CD4-positive, alpha-beta T cell treated with Interleukin-15 for 1 hour (primary cell): Measurements from ENCODE around the gene MARCHF9.
"Not testable (repeated sequence)": the region's sequence is repeated elsewhere in the genome, so short reads cannot be mapped to it uniquely, and the experiment has no call there.

Source experiments
- DNase-seq: peaks from one replicate; pipeline ENCODE4 v3.0.0-alpha.2; 2020

The MARCHF9 gene

GRCh38 chr12:57772429-57773322 lies 17.8 kb downstream of the MARCHF9 start, which contains the start of gene EEF1AKMT3:
EEF1AKMT3 (plus strand) TSS chr12:57772614; CDS start chr12:57772725, 111 bp downstream.
- no peak for DNase-seq

- not testable (repeated sequence) for DNase-seq
These were observed 19.7 kb downstream of the MARCHF9 start for GRCh38 chr12:57774634-57775033.

DNA sequence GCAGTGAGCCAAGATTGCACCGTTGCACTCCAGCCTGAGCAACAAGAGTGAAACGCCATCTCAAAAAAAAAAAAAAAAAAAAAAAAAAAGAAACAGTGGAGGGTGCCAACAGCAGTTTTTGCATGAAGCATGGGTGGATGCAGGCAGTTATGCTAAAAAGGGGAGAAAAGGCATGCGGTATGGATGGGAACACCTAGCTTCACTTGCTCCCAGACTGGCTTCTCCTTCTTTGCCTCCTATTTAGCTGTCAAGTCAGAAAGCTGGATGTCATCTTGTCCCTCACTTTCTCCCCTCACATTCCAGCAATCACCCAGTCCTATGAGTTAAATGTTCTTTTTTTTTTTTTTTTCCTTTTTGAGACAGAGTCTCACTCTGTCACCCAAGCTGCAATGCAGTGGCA lies 20.1 kb downstream of the MARCHF9 start:
- DNase-seq = no peak

DNA sequence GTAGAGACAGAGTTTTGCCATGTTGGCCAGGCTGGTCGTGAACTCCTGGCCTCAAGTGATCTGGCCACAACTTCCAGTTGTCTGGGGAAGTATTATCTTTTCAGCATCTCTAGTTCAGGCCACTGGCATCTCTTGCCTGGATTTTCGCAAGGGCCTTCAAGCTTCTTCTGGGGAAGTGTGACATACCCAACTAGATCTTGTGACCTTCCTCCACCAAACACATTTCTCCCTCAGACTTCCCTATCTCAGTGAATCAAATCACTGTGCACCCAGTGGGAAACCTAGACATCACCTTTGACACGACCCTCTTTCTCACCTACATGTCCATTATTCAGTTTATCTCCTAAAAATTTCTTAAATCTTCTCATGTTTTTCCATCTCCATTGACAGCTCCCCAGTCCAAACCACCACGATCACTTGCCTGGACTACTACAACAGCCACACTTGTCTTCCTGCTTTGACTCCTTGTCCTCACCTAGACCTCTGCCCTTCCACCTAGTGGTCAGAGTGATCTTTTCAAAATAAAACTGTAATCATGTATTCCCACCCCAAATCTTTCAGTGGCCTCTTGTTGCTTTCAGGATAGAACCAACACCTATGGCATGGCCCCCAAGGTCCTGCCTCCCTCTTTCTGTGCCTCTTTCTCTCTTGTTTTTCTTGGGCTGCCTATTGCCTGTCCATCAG lies 20.8 kb downstream of the MARCHF9 start:
- no peak for DNase-seq

- no peak for DNase-seq
These were observed 21.3 kb downstream of the MARCHF9 start for GRCh38 chr12:57776247-57776587.

DNA sequence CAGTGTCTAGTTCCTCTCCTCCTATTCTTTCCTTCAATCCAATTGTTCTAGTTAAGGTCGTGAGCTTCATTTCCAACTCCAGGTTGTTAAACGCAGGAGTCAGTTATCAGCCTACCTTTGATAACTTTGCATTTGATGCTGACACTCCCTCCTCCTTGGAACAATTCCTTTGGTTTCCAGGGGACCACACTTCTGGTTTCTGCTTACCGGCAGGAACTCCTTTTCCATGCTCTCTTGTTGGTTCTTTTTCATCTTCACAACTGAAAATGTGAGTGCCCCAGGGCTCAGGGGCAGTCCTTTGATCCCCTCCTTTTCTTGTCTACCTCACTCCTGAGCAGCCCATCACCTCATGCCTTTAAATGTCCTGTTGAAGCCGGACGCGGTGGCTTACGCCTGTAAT lies 22.5 kb downstream of the MARCHF9 start:
- no peak for DNase-seq

DNA sequence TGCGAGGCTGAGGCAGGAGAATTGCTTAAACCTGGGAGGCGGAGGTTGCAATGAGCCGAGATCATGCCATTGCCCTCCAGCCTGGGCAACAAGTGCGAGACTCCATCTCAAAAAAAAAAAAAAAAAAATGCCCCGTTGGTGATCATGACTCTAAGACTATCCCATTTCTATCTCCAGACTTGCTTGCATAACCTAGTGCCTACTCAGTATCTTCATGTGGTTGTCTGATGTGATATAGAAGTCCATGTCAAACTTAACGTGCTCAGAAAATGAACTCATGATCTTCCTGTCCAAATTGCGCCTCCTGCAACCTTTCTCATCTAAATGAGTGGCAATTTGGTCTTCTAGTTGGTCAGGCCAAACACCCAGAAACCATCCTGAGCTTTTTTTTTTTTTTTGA lies 23.0 kb downstream of the MARCHF9 start:
- no peak for DNase-seq

GRCh38 chr12:57779736-57780135 lies 24.8 kb downstream of the MARCHF9 start:
- no peak for DNase-seq

DNA sequence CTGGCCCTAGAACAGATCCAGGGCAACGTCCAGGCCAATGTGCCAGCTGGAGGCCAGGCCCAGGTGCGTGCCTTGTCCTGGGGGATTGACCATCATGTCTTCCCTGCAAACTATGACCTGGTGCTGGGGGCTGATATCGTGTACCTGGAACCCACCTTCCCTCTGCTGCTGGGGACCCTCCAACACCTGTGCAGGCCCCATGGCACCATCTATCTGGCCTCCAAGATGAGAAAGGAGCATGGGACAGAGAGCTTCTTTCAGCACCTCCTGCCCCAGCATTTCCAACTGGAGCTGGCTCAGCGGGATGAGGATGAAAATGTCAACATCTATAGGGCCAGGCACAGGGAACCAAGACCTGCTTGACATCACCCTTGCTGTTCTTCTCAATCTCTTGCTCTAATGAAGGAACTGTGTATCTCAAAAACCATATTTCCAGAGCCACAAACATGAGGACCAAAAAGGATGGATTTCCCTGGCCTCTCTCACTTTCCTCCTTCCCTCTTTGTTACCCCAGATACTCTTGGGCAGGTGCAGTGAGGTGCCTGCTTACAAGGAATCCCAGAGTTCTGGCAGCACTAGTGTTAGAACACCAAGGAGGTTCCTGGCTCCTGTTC lies 25.5 kb downstream of the MARCHF9 start:
- no peak for DNase-seq

- DNase-seq = no peak
These were observed 26.3 kb downstream of the MARCHF9 start for GRCh38 chr12:57781244-57781643.

GRCh38 chr12:57781801-57782200 lies 26.9 kb downstream of the MARCHF9 start:
- no peak for DNase-seq

DNA sequence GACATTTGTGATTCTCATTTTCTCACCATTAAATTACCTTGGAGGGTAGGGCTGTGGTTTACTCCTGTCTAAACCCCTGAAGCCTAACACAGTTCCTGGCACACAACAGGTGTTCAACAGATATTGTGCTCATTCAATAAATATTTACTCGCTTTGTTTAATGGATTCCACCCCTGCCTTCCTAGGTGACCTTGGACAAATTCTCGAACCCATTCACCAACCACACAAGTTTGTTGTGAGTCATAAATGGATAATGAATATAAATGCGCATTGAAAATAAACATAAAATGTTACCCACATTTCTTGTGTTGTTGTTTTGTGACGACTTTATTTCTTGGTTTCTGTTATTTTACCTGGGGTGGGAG lies 27.3 kb downstream of the MARCHF9 start:
- no peak for DNase-seq

DNA sequence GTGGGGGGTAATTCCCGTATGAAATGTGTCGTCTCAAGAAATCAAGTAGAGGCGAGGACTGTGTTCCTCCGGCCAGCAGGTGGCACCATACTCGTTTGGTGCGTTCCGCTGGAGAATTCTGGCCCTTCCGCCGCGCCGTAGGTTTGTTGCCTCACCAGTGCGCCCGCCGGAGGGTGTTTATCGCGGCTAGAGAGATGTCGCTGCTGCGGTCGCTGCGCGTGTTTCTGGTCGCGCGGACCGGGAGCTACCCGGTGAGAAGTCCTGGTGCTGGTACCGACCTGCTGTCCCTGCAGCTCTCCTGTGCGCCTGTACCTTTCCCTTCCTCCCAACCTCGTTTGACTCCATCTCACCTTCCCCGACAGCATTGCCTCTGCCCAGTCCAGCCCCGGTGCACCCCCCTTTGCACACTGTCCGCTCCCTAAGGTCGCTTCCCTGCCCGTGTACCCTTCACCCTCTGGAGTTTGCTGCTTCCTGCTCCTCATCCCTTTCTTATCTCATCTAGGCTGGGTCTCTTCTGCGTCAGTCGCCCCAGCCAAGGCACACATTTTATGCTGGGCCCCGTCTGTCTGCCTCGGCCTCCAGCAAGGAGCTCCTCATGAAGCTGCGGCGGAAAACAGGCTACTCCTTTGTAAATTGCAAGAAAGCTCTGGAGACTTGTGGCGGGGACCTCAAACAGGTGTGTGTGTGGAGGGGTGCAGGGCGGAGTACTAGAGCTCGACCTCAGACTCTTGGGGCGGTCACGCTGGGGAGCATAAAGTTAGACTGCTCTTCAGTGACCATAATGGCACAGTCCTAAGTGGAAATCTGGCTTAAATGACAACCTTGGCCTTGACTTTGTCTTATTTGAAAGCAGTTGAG lies 27.9 kb downstream of the MARCHF9 start, which contains the start of gene TSFM:
TSS of gene TSFM (plus strand) at position 180 of the 858 bp plus-strand sequence. CDS start at position 195, 15 bp downstream.
- peak; percentile 93 for DNase-seq

GRCh38 chr12:57783466-57783801 lies 28.5 kb downstream of the MARCHF9 start:
- DNase-seq = no peak

GRCh38 chr12:57783861-57784260 lies 29.0 kb downstream of the MARCHF9 start:
- DNase-seq = no peak

GRCh38 chr12:57793920-57794319 lies 39.0 kb downstream of the MARCHF9 start:
- no peak for DNase-seq

DNA sequence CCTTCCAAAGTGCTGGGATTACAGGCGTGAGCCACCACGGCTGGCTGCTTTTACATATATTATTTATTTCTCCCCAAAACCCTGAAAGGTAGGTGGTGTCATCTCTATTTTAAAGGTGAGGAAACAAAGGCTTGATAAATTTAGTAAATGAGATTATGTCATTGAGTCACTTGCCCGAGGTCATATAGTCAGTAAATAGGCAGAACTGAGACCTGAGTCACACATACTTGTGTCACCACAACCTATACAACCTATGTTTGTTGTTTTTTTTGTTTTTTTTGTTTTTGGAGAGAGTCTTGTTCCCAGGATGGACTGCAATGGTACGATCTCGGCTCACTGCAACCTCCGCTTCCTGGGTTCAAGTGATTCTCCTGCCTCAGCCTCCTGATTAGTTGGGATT lies 40.5 kb downstream of the MARCHF9 start:
- no peak for DNase-seq

DNA sequence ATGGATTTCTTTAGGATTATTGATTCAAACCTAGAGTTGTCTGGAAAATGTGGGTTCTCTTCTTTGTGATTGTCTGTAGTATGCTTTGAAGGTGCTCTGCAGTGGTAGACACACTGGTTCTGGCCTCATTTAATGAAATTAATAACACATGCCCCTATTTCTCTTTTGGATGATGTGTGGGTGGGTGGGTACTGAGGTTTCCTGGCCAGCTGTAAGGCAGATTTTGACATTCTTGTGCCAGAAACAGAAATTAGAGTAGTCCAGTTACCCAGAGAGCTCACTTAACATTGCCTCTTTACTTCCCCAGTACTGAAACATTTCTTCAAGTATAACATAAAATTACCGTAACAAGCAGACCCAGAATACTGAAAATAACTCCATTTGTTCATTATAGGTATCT lies 42.1 kb downstream of the MARCHF9 start:
- no peak for DNase-seq

- no peak for DNase-seq
These were observed 43.0 kb downstream of the MARCHF9 start for GRCh38 chr12:57797933-57798332.

DNA sequence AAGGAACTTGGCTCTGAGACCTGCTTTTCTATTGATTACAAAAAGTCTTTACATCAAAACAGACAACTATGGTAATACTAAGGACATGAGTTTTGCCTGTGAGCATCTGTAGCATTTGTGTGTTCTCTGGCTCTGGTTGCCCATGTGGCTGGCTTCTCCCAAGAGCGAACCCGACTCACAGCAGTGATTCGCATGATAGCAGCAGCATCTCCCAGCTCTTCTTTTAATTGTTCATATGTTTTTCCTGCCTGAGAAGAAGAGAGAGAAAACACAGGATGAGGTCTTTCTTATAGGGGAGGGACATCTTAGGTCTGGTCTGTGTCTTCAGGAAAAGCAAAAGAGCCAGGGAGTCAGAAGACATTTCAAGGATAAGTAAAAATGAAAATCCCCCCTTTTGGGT lies 46.1 kb downstream of the MARCHF9 start:
- DNase-seq = no peak

DNA sequence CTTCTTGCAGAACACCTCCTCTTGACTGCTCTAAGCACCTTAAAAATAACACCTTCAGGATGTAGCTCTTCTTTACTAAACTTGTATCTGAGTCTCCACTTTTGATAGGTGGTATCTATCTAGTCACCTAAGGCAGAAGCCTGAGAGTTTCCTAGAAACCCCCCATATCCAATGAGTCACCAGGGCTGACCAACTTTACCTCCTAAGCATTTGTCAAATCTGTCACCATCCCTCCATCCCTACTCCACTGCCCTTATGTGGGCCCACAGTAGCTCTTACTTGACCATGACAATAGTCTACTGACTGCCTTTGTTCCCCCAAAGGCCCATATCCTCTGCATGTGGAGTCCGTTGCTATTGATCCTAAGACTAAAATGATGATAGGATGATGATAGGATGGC lies 47.7 kb downstream of the MARCHF9 start:
- DNase-seq = no peak

DNA sequence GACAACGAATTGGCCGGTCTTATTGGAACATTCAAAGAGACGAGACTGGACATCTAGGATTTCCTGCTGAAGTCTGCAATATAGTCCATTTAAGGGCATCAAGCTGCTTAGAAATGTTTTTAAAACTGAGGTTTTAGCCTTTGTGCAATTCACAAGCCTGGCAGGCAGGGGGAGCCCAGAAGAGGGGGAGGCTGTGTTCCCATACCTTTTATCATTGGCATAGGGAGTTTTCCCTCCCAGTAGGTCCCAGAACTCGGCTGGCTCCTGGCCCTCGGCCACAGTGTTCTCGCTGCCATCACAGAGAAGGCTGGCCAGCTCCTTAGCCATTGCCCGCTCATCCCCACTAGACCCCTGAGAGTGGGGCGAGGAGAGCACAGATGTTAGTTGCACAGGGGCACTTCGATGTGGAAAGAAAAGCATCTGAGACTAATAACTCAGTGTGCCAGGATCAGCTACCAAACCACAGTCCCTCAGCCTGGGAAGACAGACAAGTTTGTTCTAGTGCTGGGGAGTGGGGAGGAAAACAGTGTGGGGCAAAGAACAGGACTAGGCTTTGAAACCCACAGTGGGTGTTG lies 48.5 kb downstream of the MARCHF9 start:
- no peak for DNase-seq

DNA sequence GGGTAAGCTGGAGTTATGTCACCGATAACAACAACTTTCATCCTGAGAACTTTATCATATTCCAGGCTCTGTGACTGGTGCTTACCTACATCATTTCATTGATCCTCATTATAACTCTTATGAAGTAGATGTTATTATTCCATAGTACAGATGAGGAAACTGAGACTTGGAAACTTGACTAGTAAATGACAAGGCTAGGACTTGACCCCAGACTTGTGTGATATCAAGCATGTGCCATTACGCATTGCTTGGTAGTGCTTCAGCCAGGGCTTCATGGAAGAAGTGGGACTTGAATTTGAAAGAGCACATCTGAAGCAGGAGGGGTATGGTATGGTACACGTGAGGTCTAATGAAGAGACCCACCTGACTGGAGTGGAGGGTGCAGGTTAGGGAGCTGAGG lies 51.8 kb downstream of the MARCHF9 start:
- no peak for DNase-seq
